Activated CD8-positive, alpha-beta memory T cell treated with anti-CD3 and anti-CD28 coated beads, Interleukin-2, amount 50 U/mL, for 24 hours (primary cell): Measurements from ENCODE around the gene BCAS4.

Source experiments
- DNase-seq: peaks from one replicate; pipeline ENCODE4 v3.0.0-alpha.2; 2020; ENCODE audit errors: extremely low read depth

BCAS4 gene

GRCh38 chr20:50855498-50856474, 60.9 kb downstream of the BCAS4 start:
- no peak for DNase-seq

- no peak for DNase-seq
These were observed 61.7 kb downstream of the BCAS4 start for GRCh38 chr20:50856475-50857041.

GRCh38 chr20:50857348-50857747, 62.5 kb downstream of the BCAS4 start:
- DNase-seq, result no peak

- DNase-seq, result no peak
These were observed 63.7 kb downstream of the BCAS4 start for GRCh38 chr20:50858525-50858924.

GRCh38 chr20:50859161-50859560, 64.3 kb downstream of the BCAS4 start:
- no peak for DNase-seq

GRCh38 chr20:50861012-50861411, 66.2 kb downstream of the BCAS4 start:
- DNase-seq, result no peak

- DNase-seq, result no peak
These were observed 67.7 kb downstream of the BCAS4 start for GRCh38 chr20:50862546-50862945.

- DNase-seq, result no peak
These were observed 70.3 kb downstream of the BCAS4 start for GRCh38 chr20:50865114-50865513.

- no peak for DNase-seq
These were observed 70.7 kb downstream of the BCAS4 start for GRCh38 chr20:50865591-50865990.

- no peak for DNase-seq
These were observed 71.3 kb downstream of the BCAS4 start for GRCh38 chr20:50866036-50866685.

- no peak for DNase-seq
These were observed 72.0 kb downstream of the BCAS4 start for GRCh38 chr20:50866831-50867230.

GRCh38 chr20:50867805-50868204, 72.9 kb downstream of the BCAS4 start:
- DNase-seq, result no peak

GRCh38 chr20:50868509-50869495, 73.9 kb downstream of the BCAS4 start:
- no peak for DNase-seq

GRCh38 chr20:50870561-50871161, 75.8 kb downstream of the BCAS4 start:
- DNase-seq, result no peak

GRCh38 chr20:50872560-50873425, 77.9 kb downstream of the BCAS4 start:
- DNase-seq, result no peak

GRCh38 chr20:50873585-50873984, 78.7 kb downstream of the BCAS4 start:
- no peak for DNase-seq

- no peak for DNase-seq
These were observed 79.4 kb downstream of the BCAS4 start for GRCh38 chr20:50874111-50874757.

GRCh38 chr20:50874758-50875665, 80.2 kb downstream of the BCAS4 start:
- DNase-seq, result no peak
